K562 (cell line): Measurements from ENCODE around the gene PPM1N. TPM values are rescaled to one million over a fixed set of nuclear protein-coding genes. Genes with fewer than 3 reads are reported as not detected.
A peak's percentile ranks its signal among the peaks of the same experiment; 100 is the strongest.

Experiments used
- ATAC-seq: fragments of 200-7000 bp; cut with Tn5 transposase; 3 replicates; pipeline ENCODE4 v1.9.1; 2020; ENCODE audit warnings: moderate library complexity
- BruUV-seq: library from RNA; stranded (reverse); fragments of 400-500 nt; replicated peaks from 2 replicates; lab custom pipeline; 2021; lab: Mats Ljungman, UMichigan
- CTCF ChIA-PET: fragments of 300-600 bp; formaldehyde crosslinking; extraction: SDS; loops from one replicate; lab custom pipeline; 2021; ENCODE audit warnings: low intra/inter-chr PET ratio; lab: Yijun Ruan, JAX
- POLR2A ChIA-PET: fragments of 300-600, 350-650 bp; sonication (Branson Sonifier 250); formaldehyde crosslinking; extraction: SDS; loops from one replicate; lab custom pipeline; 2021; ENCODE audit warnings: antibody characterized with exemption, inconsistent platforms; lab: Yijun Ruan, JAX
- DNase-seq, 4 experiments: peaks; one replicate each; pipeline versions ENCODE4 v3.0.0 to v3.0.0-alpha.2; 2011 to 2018; ENCODE audit warnings: low spot score in 3 of 4, mixed read lengths in 3 of 4; ENCODE audit errors: extremely low read depth in 1 of 4
- FAIRE-seq: peaks from 2 replicates; lab custom pipeline; 2011; peaks lifted over from hg19 to GRCh38; lab: Jason Lieb, UNC
- H2AFZ ChIP-seq: 2 replicates; pipeline ENCODE4 v1.6.0; 2011; ENCODE audit warnings: low read depth, low read length, control low read depth, inconsistent platforms
- H3K27ac ChIP-seq: fragments of 200-600 bp; 3 replicates; pipeline ENCODE4 v1.8.0; 2011; ENCODE audit warnings: low read depth, mild to moderate bottlenecking, control low read depth, inconsistent platforms, low read length, moderate library complexity, mixed read lengths; ENCODE audit errors: extremely low read depth
- H3K27me3 ChIP-seq, 2 experiments: fragments of 300-600 bp in 1 of 2; 2 replicates in 1 of 2; 3 replicates in 1 of 2; pipeline versions ENCODE4 v1.6.0 to v1.8.0; 2011; ENCODE audit warnings: inconsistent platforms in 2 of 2, low read length in 2 of 2, mild to moderate bottlenecking in 1 of 2, mixed read lengths in 1 of 2, moderate library complexity in 1 of 2; ENCODE audit not compliant: control insufficient read depth in 2 of 2, insufficient read depth in 2 of 2
- H3K36me3 ChIP-seq: fragments of 300-600 bp; 3 replicates; pipeline ENCODE4 v1.8.0; 2011; ENCODE audit warnings: mild to moderate bottlenecking, low read length, inconsistent platforms; ENCODE audit not compliant: control insufficient read depth, insufficient read depth
- H3K4me1 ChIP-seq, 2 experiments: fragments of 200-600 bp in 1 of 2; replicated peaks in 1 of 2; 2 replicates in 1 of 2; 3 replicates in 1 of 2; pipeline versions ENCODE4 v1.5.1 to v1.8.0; 2011; ENCODE audit warnings: inconsistent platforms in 2 of 2, low read length in 2 of 2, mild to moderate bottlenecking in 1 of 2, mixed read lengths in 1 of 2, moderate library complexity in 1 of 2; ENCODE audit not compliant: control insufficient read depth in 2 of 2, insufficient read depth in 2 of 2
- H3K4me2 ChIP-seq: 2 replicates; pipeline ENCODE4 v1.6.1; 2011; ENCODE audit warnings: low read length, control low read depth, inconsistent platforms, mixed read lengths; ENCODE audit not compliant: insufficient read depth
- H3K4me3 ChIP-seq: fragments of 200-600 bp; sonication (generic), shearing (Covaris generic); 2 replicates; pipeline ENCODE4 v1.5.1; 2016; ENCODE audit warnings: control low read depth, inconsistent platforms
- H3K79me2 ChIP-seq: fragments of 200-600 bp; 3 replicates; pipeline ENCODE4 v1.8.0; 2011; ENCODE audit warnings: low read length, inconsistent platforms; ENCODE audit not compliant: control insufficient read depth, insufficient read depth
- H3K9ac ChIP-seq, 2 experiments: 2 replicates each; pipeline versions ENCODE4 v1.6.0 to v1.6.1; 2011; ENCODE audit warnings: low read depth in 2 of 2, low read length in 2 of 2, control low read depth in 1 of 2, inconsistent platforms in 1 of 2, mild to moderate bottlenecking in 1 of 2, mixed read lengths in 1 of 2; ENCODE audit not compliant: insufficient read depth in 1 of 2
- H3K9me1 ChIP-seq: one replicate; pipeline ENCODE4 v1.6.0; 2011; ENCODE audit warnings: inconsistent platforms, mild to moderate bottlenecking, low read length, moderate library complexity; ENCODE audit not compliant: control insufficient read depth, insufficient read depth
- H3K9me3 ChIP-seq: replicated peaks from 2 replicates; pipeline ENCODE4 v1.5.1; 2011; ENCODE audit warnings: low read depth, low read length, inconsistent platforms; ENCODE audit not compliant: control insufficient read depth, insufficient read depth
- H4K20me1 ChIP-seq: replicated peaks from 2 replicates; pipeline ENCODE4 v1.6.1; 2011; ENCODE audit warnings: low read length, inconsistent platforms, mixed read lengths; ENCODE audit not compliant: control insufficient read depth, insufficient read depth
- CC2D1A ChIP-seq: fragments of 450-650 bp; IDR thresholded peaks from 2 replicates; pipeline ENCODE4 v1.6.1; 2017; ENCODE audit warnings: mild to moderate bottlenecking
- FOS ChIP-seq: IDR thresholded peaks from 3 replicates; pipeline ENCODE4 v1.6.1; 2011; ENCODE audit not compliant: insufficient read length; ENCODE audit errors: extremely low read depth
- KDM5B ChIP-seq: fragments of 200-600 bp; sonication (generic); IDR thresholded peaks from 2 replicates; pipeline ENCODE4 v1.6.1; 2012; ENCODE audit warnings: low read depth, mild to moderate bottlenecking, moderate library complexity, low read length, control low read depth, inconsistent platforms; ENCODE audit not compliant: insufficient replicate concordance
- KLF1 ChIP-seq: fragments of 450-650 bp; IDR thresholded peaks from 2 replicates; pipeline ENCODE4 v1.6.1; 2016; ENCODE audit warnings: missing genetic modification characterization, missing compliant biosample characterization
- MLLT1 ChIP-seq, 2 experiments: fragments of 450-650 bp; IDR thresholded peaks; 2 replicates each; pipeline ENCODE4 v1.6.1; 2016
- MTF1 ChIP-seq: fragments of 250-450 bp; sonication (Bioruptor Pico); IDR thresholded peaks from 2 replicates; pipeline ENCODE4 v1.9.0; 2021; ENCODE audit warnings: moderate library complexity, mild to moderate bottlenecking, inconsistent platforms, borderline replicate concordance
- NRF1 ChIP-seq, 2 experiments: fragments of 450-650 bp; IDR thresholded peaks in 1 of 2; conservative IDR thresholded peaks in 1 of 2; 2 replicates each; pipeline ENCODE4 v1.6.1; 2014; ENCODE audit warnings: mild to moderate bottlenecking in 2 of 2
- PHTF2 ChIP-seq: fragments of 250-450 bp; sonication (Bioruptor Pico); IDR thresholded peaks from 2 replicates; pipeline ENCODE4 v1.5.0; 2021; ENCODE audit warnings: mild to moderate bottlenecking
- POLR2AphosphoS5 ChIP-seq: IDR thresholded peaks from 2 replicates; pipeline ENCODE4 v1.6.1; 2011; ENCODE audit warnings: mild to moderate bottlenecking, low read depth, low read length, moderate library complexity; ENCODE audit not compliant: control insufficient read depth, insufficient read depth
- PRPF4 ChIP-seq: fragments of 200-400 bp; formaldehyde crosslinking; IDR thresholded peaks from one replicate; pipeline ENCODE4 v1.6.1; 2017; ENCODE audit warnings: low read length, low read depth, mild to moderate bottlenecking; ENCODE audit not compliant: insufficient read depth, poor library complexity, severe bottlenecking
- RBM22 ChIP-seq: fragments of 200-400 bp; formaldehyde crosslinking; IDR thresholded peaks from 2 replicates; pipeline ENCODE4 v1.6.1; 2018; ENCODE audit warnings: low read length, low read depth; ENCODE audit not compliant: poor library complexity, severe bottlenecking
- RREB1 ChIP-seq: fragments of 250-450 bp; sonication (Bioruptor Pico); IDR thresholded peaks from 2 replicates; pipeline ENCODE4 v1.4.0; 2020
- RUNX1 ChIP-seq: sonication (generic); IDR thresholded peaks from 2 replicates; pipeline ENCODE4 v1.6.1; 2016; ENCODE audit warnings: antibody characterized with exemption, low read depth
- SUPT5H ChIP-seq: fragments of 450-650 bp; IDR thresholded peaks from 2 replicates; pipeline ENCODE4 v1.6.1; 2016
- WGBS: fragments of 100-300 bp; shearing (Covaris generic); methylation state at CpG from one replicate; pipeline ENCODE4 v1.1.6; 2016; ENCODE audit warnings: low coverage, mixed read lengths; ENCODE audit not compliant: insufficient coverage; ENCODE audit errors: missing lambda C conversion rate; 5-methylcytosine and 5-hydroxymethylcytosine counted together
- in situ Hi-C: fragments of 300-500 bp; cut with MboI; formaldehyde crosslinking; loops from 4 replicates; pipeline ENCODE4 v1.15.0; 2018; ENCODE audit warnings: inconsistent platforms, mixed read lengths
- intact Hi-C: fragments of 100-400 bp; cut with micrococcal nuclease; formaldehyde crosslinking; loops from 2 replicates; pipeline ENCODE4 v1.14.2; 2022
- polyA plus RNA-seq, 8 experiments: library from polyadenylated mRNA; depleted of rRNA in 4 of 8; stranded (reverse) in 5 of 8; unstranded in 3 of 8; fragments of >200 nt; fragmentation: Nextera tagmentation in 2 of 8; fragmentation: Illumina TruSeq in 1 of 8; extraction: Ambion mirVana in 2 of 8; extraction: Trizol in 1 of 8; gene quantifications; 2 replicates each; pipeline versions ENCODE4 v1.2.1 to v1.2.3, GENCODE V29; 2011 to 2014; ENCODE audit warnings: inconsistent platforms in 1 of 8, missing spikeins in 1 of 8
- total RNA-seq, 7 experiments: library from RNA; depleted of rRNA in 6 of 7; stranded (reverse); fragments of >200 nt in 6 of 7; fragmentation: Illumina TruSeq in 2 of 7; extraction: Trizol in 2 of 7; gene quantifications; 2 replicates each; pipeline versions ENCODE4 v1.2.1 to v1.2.3, GENCODE V29; 2011 to 2021; ENCODE audit warnings: low replicate concordance in 1 of 7

Gene PPM1N
- total and polyA plus RNA-seq, 9 of the 15 experiments (the other 6 are each of a cell fraction or from before 2014, with no cell fraction given): 4.5 to 15.6 (median 8.7) TPM

GRCh38 chr19:45469132-45469944, 28.9 kb upstream of the PPM1N start:
- ATAC-seq (peak; percentile 90), FAIRE-seq (peak; percentile 96), DNase-seq (peak; percentile 94 to 97 (median 97))
- intact Hi-C loops (no loop called here), in situ Hi-C loops (no loop called here)
- no TSS peak for BruUV-seq
- CTCF ChIA-PET: interaction anchor here (0.9 to 2.8 kb wide), 2 partner anchors 9 to 31 kb away, joined by 4 to 11 read pairs; no protein-coding TSS in a partner anchor
- H3K79me2 ChIP-seq: no peaks in the 10 kb centered on the region
- POLR2A ChIA-PET: interaction anchor here (0.5 to 4.1 kb wide), 22 partner anchors 8 to 768 kb away, joined by 3 to 51 read pairs (median 4); no protein-coding TSS in a partner anchor
- peak overlapping the region; percentile 88 for H3K27ac ChIP-seq
- 1% methylated on average over 45 of the region's 66 CpGs for WGBS
- no peaks in the 10 kb centered on the region for H3K9me3 ChIP-seq
- H3K9me1 ChIP-seq: no peaks in the 10 kb centered on the region
- H3K4me3 ChIP-seq: peak overlapping the region; percentile 88
- H4K20me1 ChIP-seq: no peaks in the 10 kb centered on the region
- no peaks in the 10 kb centered on the region for H3K27me3 ChIP-seq
- no peaks in the 10 kb centered on the region for H3K36me3 ChIP-seq
- H2AFZ ChIP-seq: peak overlapping the region; percentile 98
- H3K9ac ChIP-seq: peak overlapping the region; percentile 87 to 97
- peak overlapping the region; percentile 99 for H3K4me2 ChIP-seq
- peaks cover 21 to 53% of the 10 kb centered on the region in 2 experiments; a peak in 4 of 5 replicates for H3K4me1 ChIP-seq
- TF ChIP-seq KDM5B (peak; percentile 73), KLF1 (0 out of 2 replicates have a peak, but pooled peaks have one; percentile 51), RBM22 (peak; percentile 69), RREB1 (CRISPR knock-in tag) (no peak), FOS (peak; percentile 81), POLR2AphosphoS5 (0 out of 2 replicates have a peak, but pooled peaks have one; percentile 30), NRF1 (conservative IDR thresholded peaks at IDR 0.05 in 1 of 2, IDR thresholded peaks at IDR 0.05 in 1 of 2) (peak; percentile 83 to 87), SUPT5H (peak; percentile 78), RUNX1 (0 out of 2 replicates have a peak, but pooled peaks have one; percentile 30), CC2D1A (peak; percentile 99), MLLT1 (IDR thresholded peaks at IDR 0.05) (peak in 1 of 2 experiments; percentile 60; a peak in 1 of 4 replicates), PRPF4 (no peak), PHTF2 (no peak), MTF1 (no peak)
